GM23248 (cell line): ENCODE results near the gene CACNB2.

Source experiments
- EZH2 ChIP-seq: fragments of 200-600 bp; sonication (generic); IDR thresholded peaks from 2 replicates; pipeline ENCODE4 v1.6.1; 2018; ENCODE audit warnings: antibody characterized with exemption, mild to moderate bottlenecking; ENCODE audit not compliant: insufficient read depth, poor library complexity, severe bottlenecking
- EZH2phosphoT487 ChIP-seq: fragments of 200-600 bp; sonication (generic); IDR thresholded peaks from 2 replicates; pipeline ENCODE4 v1.6.1; 2018; ENCODE audit warnings: antibody characterized with exemption, moderate library complexity, mild to moderate bottlenecking, low read depth; ENCODE audit not compliant: insufficient read depth

DNA sequence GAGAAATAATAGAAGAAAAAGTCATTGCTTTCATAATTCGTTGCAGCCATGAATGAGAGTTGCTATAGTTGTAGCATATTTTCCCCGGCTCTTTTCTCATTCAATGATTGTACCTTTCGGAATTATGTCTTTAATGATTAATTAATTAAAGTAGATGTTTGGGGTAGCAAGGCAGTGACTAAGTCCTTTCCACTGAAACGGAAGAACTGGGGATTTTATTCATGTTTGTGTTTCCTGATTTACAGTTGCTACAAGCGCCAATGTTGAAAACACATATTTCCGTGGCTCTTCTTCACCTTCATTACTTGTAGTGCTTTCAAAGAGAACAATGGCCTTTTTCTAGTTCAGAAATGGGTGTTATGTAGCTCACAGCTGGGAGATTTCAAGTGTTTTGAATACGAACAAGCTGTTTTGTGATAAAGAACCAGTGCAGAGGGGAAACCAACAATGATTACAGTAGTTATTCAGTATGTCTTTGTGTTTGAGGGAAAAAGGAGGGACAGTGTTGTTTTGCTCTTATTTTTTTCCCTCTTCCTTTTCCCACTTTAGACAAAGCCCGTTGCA is 357.7 kb downstream of the CACNB2 start:
- TF ChIP-seq EZH2phosphoT487: no peak
- TF ChIP-seq EZH2: no peak
